GM18526 (cell line): ENCODE measurements around the gene CHRM2.

ENCODE experiments used
- POLR2A ChIP-seq: IDR thresholded peaks from 3 replicates; pipeline ENCODE4 v1.6.1; 2011; ENCODE audit not compliant: insufficient read length; ENCODE audit errors: extremely low read depth

The CHRM2 gene

DNA sequence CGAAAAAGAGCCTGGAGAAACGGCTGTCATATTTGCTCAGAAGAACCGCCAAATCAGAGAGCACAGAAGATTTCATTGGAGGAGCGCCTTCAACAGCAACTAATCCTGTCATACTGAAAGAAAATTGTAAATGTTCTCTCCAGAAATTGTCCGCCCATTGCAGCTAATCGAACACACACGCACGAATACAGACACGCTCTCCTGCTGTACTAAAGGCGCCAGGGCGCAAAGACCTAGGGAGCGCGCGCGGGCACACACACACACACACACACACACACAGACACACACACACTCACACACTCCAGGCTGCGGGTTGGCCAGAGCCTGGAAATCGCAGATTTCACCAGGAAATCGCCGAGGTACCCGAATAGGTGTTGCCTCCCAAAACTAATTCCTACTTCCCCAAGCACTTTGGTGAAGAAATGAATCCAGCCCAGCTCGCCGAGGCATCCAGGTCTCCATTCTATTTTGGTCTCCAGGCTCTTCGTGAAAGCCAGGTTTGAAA, at the start of gene CHRM2:
CHRM2 (plus strand) TSS at position 157 of the 505 bp plus-strand sequence. CDS start 146,214 bp downstream, outside the sequence.
- TF ChIP-seq POLR2A, result no peak

DNA sequence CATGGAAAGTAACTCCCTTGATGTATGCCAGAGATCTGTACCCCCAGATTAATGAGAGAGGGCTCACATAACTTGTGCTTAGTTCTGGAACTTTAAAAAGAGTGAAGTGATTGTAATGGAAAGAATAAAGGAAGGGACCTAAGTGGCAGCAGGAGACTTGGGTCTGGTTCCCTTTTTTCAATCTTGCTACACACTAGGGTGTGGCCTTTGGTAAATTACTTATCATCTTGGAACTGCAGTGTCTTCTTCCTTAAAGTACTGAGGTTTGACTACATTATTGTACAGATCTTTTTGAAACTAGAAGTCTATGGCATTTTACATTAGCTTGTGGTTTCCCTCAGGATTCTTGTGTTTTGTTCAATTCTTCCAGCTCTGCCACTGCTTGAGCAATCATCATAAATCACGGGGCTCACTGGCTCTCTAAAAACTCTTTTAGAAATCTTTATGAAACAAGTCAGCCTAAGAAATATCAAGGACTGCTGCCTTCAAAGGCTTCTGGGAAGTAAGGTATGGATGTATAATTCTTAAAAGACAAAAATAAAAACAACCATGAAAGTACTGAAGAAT, 22.5 kb upstream of the CHRM2 start:
- no peak for TF ChIP-seq POLR2A

DNA sequence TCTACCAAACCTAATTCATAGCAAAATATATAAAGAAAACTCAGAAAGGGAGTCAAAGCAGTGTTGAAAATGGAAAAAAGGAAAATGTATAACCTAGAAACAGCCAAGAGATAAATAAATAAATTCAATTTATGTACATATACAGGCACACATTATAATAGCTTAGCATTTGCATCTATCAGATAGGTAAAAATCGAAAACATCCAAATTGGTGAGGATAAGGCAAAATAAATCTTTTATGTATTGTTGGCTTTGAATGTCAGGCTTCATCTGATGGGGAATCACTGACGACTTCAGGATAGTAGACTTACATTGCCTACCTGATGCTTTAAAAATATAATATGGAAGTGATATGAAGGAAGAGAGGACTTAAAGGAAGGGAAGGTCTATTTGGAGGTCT, 20.6 kb upstream of the CHRM2 start:
- no peak for TF ChIP-seq POLR2A

DNA sequence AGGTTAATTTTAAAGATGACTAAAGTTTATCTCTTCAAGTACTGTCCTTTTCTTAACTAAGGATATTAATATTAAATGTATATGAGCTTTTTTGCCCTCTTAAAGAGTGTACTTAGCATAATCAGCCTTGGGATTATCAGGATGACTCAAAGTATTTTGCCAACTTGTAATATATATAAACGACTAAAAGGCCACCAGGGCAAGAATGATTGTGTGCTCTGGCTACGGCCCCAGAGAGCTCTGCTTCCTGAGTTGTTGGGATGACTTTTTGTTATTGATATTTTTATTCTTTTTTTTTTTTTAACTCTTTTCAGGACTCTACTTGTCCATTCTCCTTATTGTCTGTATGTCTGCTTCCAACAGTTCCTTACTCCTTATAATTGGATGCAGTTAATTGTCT, 14.8 kb upstream of the CHRM2 start:
- no peak for TF ChIP-seq POLR2A

DNA sequence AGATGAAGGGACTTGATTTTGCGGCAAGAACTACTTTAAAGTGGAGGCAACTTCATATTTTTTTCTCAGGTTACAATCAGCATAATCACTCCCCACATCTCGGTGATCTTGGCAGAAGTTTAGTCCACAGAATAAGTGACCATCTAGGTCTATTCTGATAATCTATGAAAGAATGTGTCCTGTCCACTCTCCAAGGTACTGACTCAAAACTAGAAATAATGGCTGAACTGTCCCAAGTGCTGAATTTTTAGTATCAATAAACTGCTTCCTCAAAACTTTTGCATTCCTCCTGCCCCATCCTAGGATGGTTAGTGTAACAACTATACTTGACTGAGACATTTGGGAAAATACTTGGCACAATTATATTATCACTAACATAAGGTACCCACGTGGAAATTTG, 10.9 kb upstream of the CHRM2 start:
- no peak for TF ChIP-seq POLR2A

DNA sequence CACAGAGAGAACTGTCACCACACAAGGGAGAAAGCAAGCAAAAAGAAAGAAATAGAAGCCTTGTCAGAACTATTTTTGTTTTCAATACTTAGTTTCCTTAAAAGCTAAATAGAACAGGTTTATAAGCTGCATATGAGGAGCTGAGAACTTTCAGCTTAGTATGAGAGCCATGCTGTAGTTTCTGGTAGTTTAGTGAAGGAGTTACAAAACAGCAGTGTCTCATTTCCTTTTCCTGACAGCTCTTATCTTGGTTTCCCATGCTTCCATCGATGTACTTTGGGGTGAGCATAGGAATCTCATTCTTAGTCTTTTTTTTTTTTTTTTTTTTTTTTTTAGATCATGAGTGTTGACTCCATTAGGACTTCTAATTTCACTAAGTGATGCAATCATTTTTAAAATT, 8.6 kb upstream of the CHRM2 start:
- no peak for TF ChIP-seq POLR2A

DNA sequence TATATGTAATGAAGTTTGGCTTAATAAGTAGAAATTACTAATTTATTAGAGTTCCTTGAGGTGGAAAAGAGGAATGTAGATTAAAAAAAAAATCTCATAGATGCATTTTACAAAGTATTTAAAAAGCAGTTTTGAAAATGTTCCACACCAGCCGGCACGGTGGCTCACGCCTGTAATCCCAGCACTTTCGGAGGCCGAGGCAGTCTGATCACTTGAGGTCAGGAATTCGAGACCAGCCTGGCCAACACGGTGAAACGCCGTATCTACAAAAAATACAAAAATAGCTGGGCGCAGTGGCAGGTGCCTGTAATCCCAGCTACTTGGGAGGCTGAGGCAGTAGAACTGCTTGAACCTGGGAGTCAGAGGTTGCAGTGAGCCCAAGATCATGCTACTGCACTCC, 3.2 kb upstream of the CHRM2 start:
- TF ChIP-seq POLR2A, result no peak

DNA sequence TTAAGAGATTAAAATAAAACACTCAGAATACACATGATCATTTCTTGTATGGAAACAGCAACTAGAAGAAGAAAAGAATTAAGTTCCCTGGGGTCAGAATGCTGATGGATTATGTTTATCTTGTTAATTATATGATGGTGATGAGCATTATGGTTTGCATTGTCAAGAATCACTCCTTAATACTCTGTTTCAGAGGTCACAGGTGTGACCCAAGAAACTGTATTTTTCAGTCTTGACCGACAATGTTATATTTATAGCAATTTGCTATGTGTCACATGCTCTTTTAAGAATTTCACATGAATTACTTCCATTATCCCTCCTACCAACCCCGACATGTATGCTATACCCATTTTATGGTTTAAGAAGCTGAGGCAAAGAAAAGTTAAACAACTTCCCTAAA, 2.7 kb upstream of the CHRM2 start:
- no peak for TF ChIP-seq POLR2A

DNA sequence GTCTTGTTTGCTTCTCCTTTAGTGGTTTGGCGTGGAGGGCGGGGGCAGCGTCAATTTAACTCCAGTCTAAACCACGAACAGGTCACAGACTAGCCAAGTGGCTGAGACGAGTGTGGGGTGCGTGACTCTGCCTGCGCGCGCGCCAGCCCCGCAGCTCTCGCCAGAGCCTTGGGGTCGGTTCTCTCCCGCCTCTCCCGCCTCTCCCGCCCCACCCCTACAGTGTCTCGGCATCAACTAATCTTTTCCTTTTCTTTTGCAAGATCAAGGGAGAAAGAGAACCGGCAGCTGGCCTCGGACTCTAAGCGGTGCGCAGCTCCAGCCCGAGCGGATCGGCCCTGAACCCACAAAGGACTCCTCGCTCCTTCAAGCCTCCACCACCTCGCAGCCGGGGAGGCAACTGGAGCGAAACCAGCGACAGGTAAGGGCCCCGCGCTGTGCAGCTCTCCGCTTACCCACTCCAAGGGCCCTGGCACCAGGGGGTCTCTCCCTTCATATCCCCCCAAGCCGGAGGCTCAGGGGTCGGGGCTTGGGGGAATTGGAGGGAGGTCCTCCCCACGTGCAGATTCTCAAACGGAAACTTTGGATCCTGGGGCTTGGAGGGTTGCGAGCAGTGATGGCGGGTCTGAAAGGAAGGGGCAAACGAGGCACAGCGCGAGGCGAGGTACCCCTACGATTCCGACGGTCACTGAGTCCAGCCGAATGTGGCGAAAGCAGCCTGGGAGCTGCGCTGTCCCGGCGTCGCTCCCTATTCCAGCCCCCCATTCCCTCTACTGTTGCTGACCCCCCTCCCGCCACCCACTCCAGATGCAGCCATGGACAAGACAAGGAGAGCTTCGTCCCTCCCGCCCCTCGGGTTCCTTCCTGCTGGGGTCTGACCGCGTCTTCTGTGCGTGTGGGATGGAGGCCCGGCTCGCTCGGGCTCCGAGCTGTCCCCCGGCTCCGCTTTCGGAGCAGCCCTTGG, 829 bp downstream of the CHRM2 start:
- no peak for TF ChIP-seq POLR2A

DNA sequence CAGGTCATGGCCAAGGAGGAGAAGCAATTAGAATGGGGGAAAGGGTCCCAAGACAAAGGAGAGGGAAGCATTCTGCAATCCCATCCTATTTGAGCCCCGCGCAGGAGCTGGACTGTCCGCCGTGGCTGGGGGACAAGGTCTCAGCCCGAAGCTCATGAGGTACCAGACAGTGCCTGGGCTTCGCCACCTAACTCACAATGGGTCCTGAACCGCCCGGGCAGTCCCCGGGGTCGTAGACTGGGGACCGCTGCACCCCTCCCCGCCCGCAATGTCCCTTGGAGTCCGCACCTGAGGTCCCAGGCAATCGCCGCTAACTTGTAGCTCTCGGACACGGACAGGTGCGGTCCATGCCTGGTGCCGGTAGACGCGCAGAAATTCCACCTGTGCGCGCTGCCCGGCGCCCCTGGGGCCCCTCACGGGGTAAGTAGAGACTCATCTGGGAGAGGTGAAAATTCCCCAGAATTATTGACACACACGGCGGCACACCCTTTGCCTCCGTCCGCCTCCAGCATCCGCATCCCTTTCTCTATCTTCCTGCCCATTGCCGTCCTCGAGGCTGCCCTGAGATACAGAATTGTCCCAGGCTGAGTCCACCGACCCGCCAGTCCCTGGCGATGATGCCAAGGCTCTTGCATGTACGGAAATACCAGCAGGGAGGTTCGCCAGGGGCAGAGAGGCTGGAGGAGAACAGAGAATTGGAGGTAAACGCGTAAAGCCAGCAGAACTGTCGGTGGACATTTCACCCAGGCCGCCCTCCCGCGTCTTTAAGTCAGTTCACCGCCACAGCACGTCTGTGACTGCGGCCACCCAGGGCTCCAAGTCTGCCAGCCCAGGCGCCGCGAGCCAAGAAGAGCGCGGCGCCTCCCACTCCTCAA, 1.8 kb downstream of the CHRM2 start:
- TF ChIP-seq POLR2A, result no peak

DNA sequence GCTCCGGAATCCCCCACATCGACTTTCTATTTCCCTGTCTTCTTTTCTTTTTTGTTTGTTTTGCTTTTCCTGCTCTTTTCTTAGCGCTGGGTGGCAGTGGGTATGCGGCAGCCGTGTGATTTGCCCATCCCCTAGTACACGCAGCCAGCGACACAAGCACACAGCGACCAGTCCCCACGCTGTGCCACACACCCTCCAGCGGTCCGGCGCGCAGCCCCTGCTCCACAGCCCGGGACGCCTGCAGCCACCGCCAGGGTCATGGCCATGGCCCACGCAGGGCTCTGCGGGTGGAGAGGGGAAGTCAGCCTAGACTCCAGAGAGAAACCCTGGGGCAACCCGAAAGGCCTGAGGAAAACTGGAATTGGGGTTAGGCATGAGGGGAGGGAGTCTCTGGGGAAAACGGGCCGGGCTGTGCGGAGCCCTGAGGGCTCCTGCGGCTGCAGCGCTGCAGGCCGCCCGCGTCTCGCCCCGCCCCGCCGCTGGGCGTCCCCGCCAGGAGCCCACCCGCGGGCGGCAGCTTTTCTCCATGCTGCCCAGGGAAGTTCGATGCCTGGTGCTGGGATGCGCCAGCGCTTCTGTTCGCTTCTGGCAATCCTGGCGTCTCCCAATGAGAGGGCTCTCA, 2.5 kb downstream of the CHRM2 start:
- TF ChIP-seq POLR2A, result no peak

DNA sequence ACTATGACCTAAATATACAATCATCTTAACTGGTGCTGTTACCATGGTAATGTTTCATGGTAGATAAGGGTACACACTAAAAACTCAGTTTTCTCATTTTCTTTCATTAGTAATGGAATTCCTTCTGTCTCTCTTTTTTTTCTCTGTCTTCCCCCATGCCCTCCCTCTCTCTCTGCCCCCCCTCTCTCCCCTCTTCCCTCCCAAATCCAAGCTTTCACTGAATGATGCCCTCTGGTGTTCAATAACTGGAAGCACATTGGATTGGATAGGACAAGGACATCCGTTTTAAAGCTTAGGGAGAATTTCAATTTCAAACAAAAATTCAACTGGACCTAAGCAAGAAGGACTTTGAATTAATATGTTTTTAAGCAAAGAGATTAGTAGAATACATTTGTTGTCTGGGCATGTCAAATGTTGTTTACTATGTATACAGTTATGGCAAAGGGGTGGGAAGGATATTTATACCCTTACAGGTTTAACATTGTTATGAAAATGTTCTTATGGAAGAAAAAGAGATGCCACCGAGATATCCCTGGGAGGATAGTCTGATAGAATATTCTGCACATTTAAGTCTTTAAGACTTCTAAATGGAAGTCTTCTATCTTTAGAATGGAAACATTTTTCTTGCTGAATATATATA, 6.1 kb downstream of the CHRM2 start:
- no peak for TF ChIP-seq POLR2A

DNA sequence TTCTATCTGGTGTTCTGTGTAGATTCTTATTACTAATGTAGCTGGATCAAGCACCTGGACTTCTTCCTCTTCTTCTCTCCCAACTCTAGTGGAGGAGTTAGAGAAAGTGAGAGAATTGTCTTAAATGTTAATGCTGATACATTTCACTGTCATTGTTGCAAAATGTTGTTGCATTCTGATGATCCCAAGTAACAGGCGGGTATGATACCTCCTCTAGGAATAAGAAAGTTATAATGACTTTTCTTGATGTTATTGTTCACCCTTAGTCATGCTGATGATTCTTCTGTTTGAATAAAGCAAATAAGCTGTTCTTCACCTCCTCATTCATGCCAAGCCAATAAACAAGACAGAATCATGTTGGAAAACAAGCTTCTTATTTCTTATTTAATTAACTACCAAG, 9.1 kb downstream of the CHRM2 start:
- no peak for TF ChIP-seq POLR2A

DNA sequence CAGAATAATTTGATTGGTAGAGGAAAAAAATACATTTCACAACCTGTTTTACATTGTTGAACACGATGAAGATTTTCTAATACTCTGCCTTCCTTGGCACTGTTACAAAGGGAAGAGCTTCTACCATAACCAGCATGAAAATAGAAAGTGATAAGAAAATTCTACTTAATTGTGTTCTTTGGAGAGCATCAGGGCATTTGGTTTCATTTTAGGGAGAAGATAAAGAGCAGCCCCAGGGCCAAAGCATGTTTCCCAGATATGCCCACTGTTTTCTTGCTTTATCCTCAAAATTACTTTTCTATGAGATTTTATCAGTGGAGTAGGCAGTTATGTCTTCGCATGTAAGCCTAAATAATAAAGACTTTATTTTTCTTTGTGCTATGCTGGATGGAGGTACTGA, 9.5 kb downstream of the CHRM2 start:
- TF ChIP-seq POLR2A, result no peak
